Mucosa of descending colon (tissue), 3 donors: Measurements from ENCODE around the gene PHC2. TPM values are rescaled to one million over a fixed set of nuclear protein-coding genes. Genes with fewer than 3 reads are reported as not detected.

Experiments
- ATAC-seq: fragments of 200-7000 bp; cut with Tn5 transposase; one replicate; pipeline ENCODE4 v1.9.1; 2020; ENCODE audit warnings: mild to moderate bottlenecking, moderate library complexity
- DNase-seq, 3 donors: peaks; one replicate each; pipeline ENCODE4 v3.0.0-alpha.2; 2020
- H3K36me3 ChIP-seq: fragments of 200-600 bp; one replicate; pipeline ENCODE4 v1.8.0; 2021; ENCODE audit warnings: low read depth, mild to moderate bottlenecking
- H3K4me1 ChIP-seq: fragments of 200-600 bp; one replicate; pipeline ENCODE4 v1.8.0; 2021; ENCODE audit warnings: low read depth, mild to moderate bottlenecking
- H3K4me3 ChIP-seq: fragments of 200-600 bp; one replicate; pipeline ENCODE4 v1.8.0; 2021; ENCODE audit warnings: mild to moderate bottlenecking
- H3K9me3 ChIP-seq: fragments of 200-600 bp; one replicate; pipeline ENCODE4 v1.8.0; 2021; ENCODE audit warnings: mild to moderate bottlenecking
- intact Hi-C, 2 donors: fragments of 100-400 bp; cut with DNase I in 1 of 2; cut with micrococcal nuclease in 1 of 2; formaldehyde crosslinking; loops; one replicate each; pipeline versions ENCODE4 v1.11.0 to v1.11.1; 2022; cut with DNase I, micrococcal nuclease
- total RNA-seq, 3 donors: library from RNA; stranded (reverse); fragmentation: NEBNext Ultra II Directional in 2 of 3; extraction: Animal tissue kit (Norgen Biotek cat#: 25700) in 2 of 3; gene quantifications; one replicate each; pipeline versions ENCODE4 v1.2.1 to v1.2.4, GENCODE V29; 2021 to 2023
- TF ChIP-seq, protein P1 (sequence below): fragments of 200-600 bp; IDR thresholded peaks from one replicate; pipeline ENCODE4 v1.8.0; 2022; ENCODE audit warnings: antibody characterized with exemption, mild to moderate bottlenecking
- donor health status: DM: no; HTN: no; CAD: no; lungs with moderate emphysema.
- donor health status: DM: no; HTN: no; CAD: no.
- donor health status: DM: no; HTN: yes; CAD: no.

The PHC2 gene
- total RNA-seq, 3 donors from 2014 or later, result 49.5 to 99.0 (median 60.5) TPM

DNA sequence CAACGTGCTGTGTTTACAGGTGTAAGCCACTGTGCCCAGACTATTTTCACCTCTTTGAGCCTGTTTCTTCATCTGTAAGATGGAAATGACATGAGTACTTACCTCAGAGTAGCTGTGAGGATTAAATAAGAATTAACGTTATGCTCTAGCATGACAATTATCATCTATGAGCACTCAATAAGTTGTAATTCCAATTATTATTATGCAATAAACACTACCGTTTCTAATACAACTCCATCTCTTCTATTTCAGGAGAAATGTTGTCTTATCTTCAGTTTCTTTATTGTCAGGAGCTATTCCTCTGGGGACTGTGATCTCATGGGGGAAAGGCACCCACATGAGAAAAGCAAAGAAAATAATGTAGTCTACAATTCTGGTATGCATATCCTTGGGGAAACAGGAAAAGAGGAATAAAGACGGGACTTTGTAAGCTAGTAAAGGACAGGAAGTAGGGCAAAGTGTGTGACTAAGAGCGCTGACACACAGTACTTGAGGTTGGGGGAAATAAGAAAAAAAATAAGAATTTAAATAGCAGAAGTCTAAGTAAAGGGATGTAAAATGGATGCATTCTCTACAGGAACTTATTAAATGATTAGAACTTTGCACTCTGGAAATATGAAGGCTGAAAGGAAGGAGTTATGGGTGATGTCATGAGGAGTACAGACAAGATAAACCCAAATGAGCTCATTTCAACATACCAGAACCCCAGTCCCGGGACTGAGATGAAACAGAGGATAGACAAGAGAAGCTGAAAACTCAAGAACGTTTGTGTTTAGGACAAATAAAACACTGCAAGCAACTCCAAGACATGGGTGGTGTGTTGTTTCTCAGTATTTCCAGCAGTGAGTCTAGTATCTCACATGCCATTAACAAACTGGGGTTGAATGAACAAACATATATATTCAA is 9.8 kb downstream of the PHC2 start:
- ATAC-seq, result no peak
- no peak for DNase-seq
- TF ChIP-seq, protein P1, sequence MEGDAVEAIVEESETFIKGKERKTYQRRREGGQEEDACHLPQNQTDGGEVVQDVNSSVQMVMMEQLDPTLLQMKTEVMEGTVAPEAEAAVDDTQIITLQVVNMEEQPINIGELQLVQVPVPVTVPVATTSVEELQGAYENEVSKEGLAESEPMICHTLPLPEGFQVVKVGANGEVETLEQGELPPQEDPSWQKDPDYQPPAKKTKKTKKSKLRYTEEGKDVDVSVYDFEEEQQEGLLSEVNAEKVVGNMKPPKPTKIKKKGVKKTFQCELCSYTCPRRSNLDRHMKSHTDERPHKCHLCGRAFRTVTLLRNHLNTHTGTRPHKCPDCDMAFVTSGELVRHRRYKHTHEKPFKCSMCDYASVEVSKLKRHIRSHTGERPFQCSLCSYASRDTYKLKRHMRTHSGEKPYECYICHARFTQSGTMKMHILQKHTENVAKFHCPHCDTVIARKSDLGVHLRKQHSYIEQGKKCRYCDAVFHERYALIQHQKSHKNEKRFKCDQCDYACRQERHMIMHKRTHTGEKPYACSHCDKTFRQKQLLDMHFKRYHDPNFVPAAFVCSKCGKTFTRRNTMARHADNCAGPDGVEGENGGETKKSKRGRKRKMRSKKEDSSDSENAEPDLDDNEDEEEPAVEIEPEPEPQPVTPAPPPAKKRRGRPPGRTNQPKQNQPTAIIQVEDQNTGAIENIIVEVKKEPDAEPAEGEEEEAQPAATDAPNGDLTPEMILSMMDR, result no peak

DNA sequence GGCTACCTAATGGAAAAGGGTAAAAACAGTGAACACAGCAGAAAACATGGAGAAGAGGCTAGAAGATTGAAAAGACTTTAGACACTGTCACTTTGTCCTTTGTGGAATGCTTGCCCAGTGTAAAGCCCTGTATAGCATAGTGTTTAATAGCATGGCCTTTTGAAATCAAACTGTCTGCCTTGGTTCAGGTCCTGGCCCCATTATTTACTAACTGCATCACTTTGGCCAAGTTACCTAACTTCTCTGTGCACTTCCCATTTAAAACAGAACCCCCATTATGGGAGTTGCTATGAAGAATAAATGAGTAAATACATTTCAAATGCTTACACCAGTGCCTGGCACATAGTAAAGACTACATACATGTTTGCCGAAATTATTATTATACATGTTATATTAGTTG is 12.1 kb downstream of the PHC2 start:
- TF ChIP-seq, protein P1, result no peak
- no peak for ATAC-seq

More for the DNA sequence above, 9.8 kb downstream of the PHC2 start:
- H3K4me3 ChIP-seq, result no peak overlapping the region
- H3K36me3 ChIP-seq, result no peaks in the 10 kb centered on the region
- H3K4me1 ChIP-seq, result no peaks in the 10 kb centered on the region
- intact Hi-C loops, result no loop called here
- H3K9me3 ChIP-seq, result peaks cover 11% of the 10 kb centered on the region

GRCh38 chr1:33414879-33415278 is 16.0 kb downstream of the PHC2 start:
- peaks cover 20% of the 10 kb centered on the region for H3K9me3 ChIP-seq
- no peak for DNase-seq
- intact Hi-C loops, result no loop called here
- no peaks in the 10 kb centered on the region for H3K4me1 ChIP-seq
- ATAC-seq, result no peak
- H3K36me3 ChIP-seq, result no peaks in the 10 kb centered on the region
- TF ChIP-seq, protein P1, result no peak
- no peak overlapping the region for H3K4me3 ChIP-seq

More for the DNA sequence above, 12.1 kb downstream of the PHC2 start:
- no peaks in the 10 kb centered on the region for H3K4me1 ChIP-seq
- H3K36me3 ChIP-seq, result no peaks in the 10 kb centered on the region
- intact Hi-C loops, result no loop called here
- peaks cover 20% of the 10 kb centered on the region for H3K9me3 ChIP-seq
- no peak overlapping the region for H3K4me3 ChIP-seq
- DNase-seq, result no peak

DNA sequence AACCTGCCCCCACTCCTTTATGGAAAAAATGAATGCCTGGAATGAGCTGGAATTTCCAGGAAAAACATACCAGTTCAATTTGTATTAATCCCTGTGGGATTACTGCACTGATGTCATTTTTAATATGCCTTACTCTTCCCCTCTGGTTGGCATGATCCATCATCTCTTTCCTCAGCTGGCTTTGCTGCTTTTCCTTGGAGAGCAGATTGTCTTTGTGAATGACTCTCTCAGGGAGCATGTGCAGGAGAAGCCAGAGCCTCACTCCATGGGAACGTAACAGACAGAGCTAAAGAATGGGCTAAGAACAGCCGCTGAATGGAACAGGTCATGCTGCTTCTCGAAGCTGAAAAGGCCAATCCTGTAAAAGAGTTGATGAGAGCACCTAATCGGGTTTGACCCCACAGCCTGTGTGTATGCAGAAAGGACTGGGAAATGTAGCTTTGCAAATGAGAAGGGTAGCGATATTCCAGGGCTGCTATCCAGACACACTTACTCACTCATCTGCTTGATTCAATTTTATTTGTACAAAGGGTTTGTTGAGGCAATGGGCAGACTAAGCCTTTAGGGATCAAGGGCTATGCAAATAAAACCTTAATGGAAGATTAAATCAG is 20.7 kb downstream of the PHC2 start:
- Histone ChIP-seq H3K9me3 (no peaks in the 10 kb centered on the region), H3K36me3 (no peaks in the 10 kb centered on the region), H3K4me1 (no peaks in the 10 kb centered on the region), H3K4me3 (no peak overlapping the region)
- TF ChIP-seq, protein P1, result no peak
- no peak for ATAC-seq
- intact Hi-C loops, result no loop called here
- no peak for DNase-seq

GRCh38 chr1:33408093-33408436 is 22.8 kb downstream of the PHC2 start:
- Histone ChIP-seq H3K9me3 (no peaks in the 10 kb centered on the region), H3K36me3 (no peaks in the 10 kb centered on the region), H3K4me3 (no peak overlapping the region), H3K4me1 (no peaks in the 10 kb centered on the region)
- intact Hi-C loops, result no loop called here
- ATAC-seq (no peak), DNase-seq (no peak)
- TF ChIP-seq, protein P1, result no peak
